Fibroblast of pulmonary artery (primary cell): ENCODE data around the gene GGA1.

Experiments used
- DNase-seq: peaks from one replicate; pipeline ENCODE4 v3.0.0-alpha.2; 2010; ENCODE audit warnings: low read depth
- H3K4me3 ChIP-seq: replicated peaks from 2 replicates; pipeline ENCODE4 v1.5.1; 2011; ENCODE audit warnings: low read depth, mild to moderate bottlenecking, control low read depth, low read length, moderate library complexity
- TF ChIP-seq, protein P1 (sequence below): IDR thresholded peaks from 2 replicates; pipeline ENCODE4 v1.5.1; 2011; ENCODE audit warnings: mild to moderate bottlenecking, control low read depth, low read length, inconsistent platforms; ENCODE audit errors: missing control alignments

Gene GGA1

DNA sequence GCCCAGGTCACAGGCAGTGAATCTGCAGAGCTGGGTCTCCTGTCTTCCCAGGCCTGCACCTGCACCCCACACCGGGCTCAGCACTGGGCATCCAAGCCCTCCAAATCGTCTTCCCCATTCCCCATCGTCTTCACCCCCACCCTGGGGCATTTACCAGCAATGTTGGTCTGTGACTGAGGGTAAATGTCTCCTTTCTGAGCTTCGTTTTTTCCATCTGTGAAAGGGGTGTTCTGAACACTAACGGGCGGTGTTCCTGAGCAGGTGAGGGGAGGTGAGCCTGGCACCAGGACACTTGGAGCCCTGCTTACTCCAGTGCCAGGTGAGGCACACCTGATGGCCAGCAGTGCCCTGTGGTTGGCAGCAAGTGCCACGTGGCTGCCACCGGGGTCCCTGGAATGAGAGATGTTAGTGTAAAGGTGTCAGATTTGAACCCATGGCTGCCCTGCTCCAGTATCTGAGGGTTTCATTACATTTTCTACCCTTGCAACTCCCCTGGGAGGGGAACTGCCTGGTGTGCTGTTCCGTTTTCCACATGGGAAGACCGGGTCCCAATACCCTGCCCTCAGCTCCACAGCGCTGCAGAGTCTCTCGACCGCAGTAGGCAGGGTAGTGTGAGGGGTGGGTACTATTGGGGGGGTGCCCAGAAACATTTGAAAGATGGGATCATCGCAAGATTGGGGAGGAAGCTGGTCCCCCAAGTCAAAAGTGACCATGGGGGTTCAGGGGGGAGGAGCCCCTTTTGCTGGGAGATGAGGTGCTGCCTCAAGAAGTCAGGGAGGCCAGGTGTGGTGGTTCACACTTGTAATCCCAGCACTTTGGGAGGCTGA, 46.4 kb upstream of the GGA1 start:
- H3K4me3 ChIP-seq, result peak overlapping the region; percentile 89
- TF ChIP-seq, protein P1, sequence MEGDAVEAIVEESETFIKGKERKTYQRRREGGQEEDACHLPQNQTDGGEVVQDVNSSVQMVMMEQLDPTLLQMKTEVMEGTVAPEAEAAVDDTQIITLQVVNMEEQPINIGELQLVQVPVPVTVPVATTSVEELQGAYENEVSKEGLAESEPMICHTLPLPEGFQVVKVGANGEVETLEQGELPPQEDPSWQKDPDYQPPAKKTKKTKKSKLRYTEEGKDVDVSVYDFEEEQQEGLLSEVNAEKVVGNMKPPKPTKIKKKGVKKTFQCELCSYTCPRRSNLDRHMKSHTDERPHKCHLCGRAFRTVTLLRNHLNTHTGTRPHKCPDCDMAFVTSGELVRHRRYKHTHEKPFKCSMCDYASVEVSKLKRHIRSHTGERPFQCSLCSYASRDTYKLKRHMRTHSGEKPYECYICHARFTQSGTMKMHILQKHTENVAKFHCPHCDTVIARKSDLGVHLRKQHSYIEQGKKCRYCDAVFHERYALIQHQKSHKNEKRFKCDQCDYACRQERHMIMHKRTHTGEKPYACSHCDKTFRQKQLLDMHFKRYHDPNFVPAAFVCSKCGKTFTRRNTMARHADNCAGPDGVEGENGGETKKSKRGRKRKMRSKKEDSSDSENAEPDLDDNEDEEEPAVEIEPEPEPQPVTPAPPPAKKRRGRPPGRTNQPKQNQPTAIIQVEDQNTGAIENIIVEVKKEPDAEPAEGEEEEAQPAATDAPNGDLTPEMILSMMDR, result no peak
- DNase-seq, result no peak

GRCh38 chr22:37563153-37564081, 45.2 kb upstream of the GGA1 start:
- DNase-seq, result peak; percentile 97

GRCh38 chr22:37564111-37564711, 44.4 kb upstream of the GGA1 start:
- peak; percentile 93 for DNase-seq
- peak overlapping the region; percentile 49 for H3K4me3 ChIP-seq
- TF ChIP-seq, protein P1, result peak; percentile 27

More at GRCh38 chr22:37563153-37564081, 45.2 kb upstream of the GGA1 start:
- peak overlapping the region; percentile 89 for H3K4me3 ChIP-seq
- TF ChIP-seq, protein P1, result no peak

GRCh38 chr22:37565830-37566229, 42.8 kb upstream of the GGA1 start:
- H3K4me3 ChIP-seq, result no peak overlapping the region
- no peak for DNase-seq
- TF ChIP-seq, protein P1, result no peak

GRCh38 chr22:37566329-37566837, 42.3 kb upstream of the GGA1 start:
- DNase-seq, result no peak
- TF ChIP-seq, protein P1, result no peak
- H3K4me3 ChIP-seq, result no peak overlapping the region
